IMR-90 (cell line): ENCODE measurements around the gene OLFM3. TPM values are rescaled to one million over a fixed set of nuclear protein-coding genes. Genes with fewer than 3 reads are reported as not detected.

ENCODE experiments used
- ATAC-seq: fragments of 200-7000 bp; cut with Tn5 transposase; 2 replicates; pipeline ENCODE4 v1.9.1; 2020; ENCODE audit warnings: low read depth, mild to moderate bottlenecking, moderate library complexity
- BruUV-seq: library from RNA; stranded (reverse); fragments of 400-500 nt; replicated peaks from 2 replicates; lab custom pipeline; 2021; lab: Mats Ljungman, UMichigan
- CTCF ChIA-PET: fragments of 300-600 bp; formaldehyde crosslinking; extraction: SDS; loops from one replicate; lab custom pipeline; 2021; ENCODE audit warnings: antibody characterized with exemption; lab: Yijun Ruan, JAX
- POLR2A ChIA-PET: fragments of 300-600 bp; sonication (Branson Sonifier 250); formaldehyde crosslinking; loops from one replicate; lab custom pipeline; 2022; ENCODE audit warnings: antibody characterized with exemption; ENCODE audit not compliant: unreplicated experiment; lab: Charles Lee
- DNase-seq: peaks from one replicate; pipeline ENCODE4 v3.0.0; 2013
- H2AFZ ChIP-seq: replicated peaks from 2 replicates; pipeline ENCODE3; 2013; ENCODE audit warnings: low read length, mild to moderate bottlenecking; ENCODE audit not compliant: poor library complexity
- H2AK5ac ChIP-seq: 2 replicates; pipeline ENCODE4 v1.6.1; 2013; ENCODE audit warnings: low read depth, low read length, inconsistent platforms
- H2AK9ac ChIP-seq: replicated peaks from 2 replicates; pipeline ENCODE3; 2013; ENCODE audit warnings: mild to moderate bottlenecking, low read depth, low read length, moderate library complexity; ENCODE audit not compliant: poor library complexity
- H2BK120ac ChIP-seq: 2 replicates; pipeline ENCODE4 v1.6.1; 2013; ENCODE audit warnings: low read depth, low read length, inconsistent platforms
- H2BK15ac ChIP-seq: 3 replicates; pipeline ENCODE4 v1.6.1; 2013; ENCODE audit warnings: low read depth, low read length, inconsistent platforms
- H2BK20ac ChIP-seq: 2 replicates; pipeline ENCODE4 v1.6.1; 2013; ENCODE audit warnings: low read depth, mild to moderate bottlenecking, inconsistent platforms, low read length, moderate library complexity
- H2BK5ac ChIP-seq: 2 replicates; pipeline ENCODE4 v1.6.1; 2013; ENCODE audit warnings: mild to moderate bottlenecking, low read depth, low read length, inconsistent platforms; ENCODE audit not compliant: poor library complexity, severe bottlenecking
- H3K14ac ChIP-seq: replicated peaks from 2 replicates; pipeline ENCODE4 v1.6.1; 2013; ENCODE audit warnings: low read depth, low read length, inconsistent platforms
- H3K18ac ChIP-seq: 2 replicates; pipeline ENCODE4 v1.6.1; 2013; ENCODE audit warnings: low read depth, low read length, control low read depth
- H3K23ac ChIP-seq: 2 replicates; pipeline ENCODE4 v1.6.1; 2013; ENCODE audit warnings: low read depth, low read length, inconsistent platforms
- H3K27ac ChIP-seq: 2 replicates; pipeline ENCODE4 v1.5.1; 2013; ENCODE audit warnings: mild to moderate bottlenecking, control low read depth, low read length; ENCODE audit not compliant: insufficient read depth
- H3K27me3 ChIP-seq: 2 replicates; pipeline ENCODE4 v1.6.1; 2013; ENCODE audit warnings: low read length; ENCODE audit not compliant: control insufficient read depth, insufficient read depth
- H3K36me3 ChIP-seq: 2 replicates; pipeline ENCODE4 v1.6.1; 2013; ENCODE audit warnings: low read length, mixed read lengths; ENCODE audit not compliant: control insufficient read depth, insufficient read depth
- H3K4ac ChIP-seq: 2 replicates; pipeline ENCODE4 v1.6.1; 2013; ENCODE audit warnings: low read depth, low read length, inconsistent platforms
- H3K4me1 ChIP-seq: 2 replicates; pipeline ENCODE4 v1.6.1; 2013; ENCODE audit warnings: low read length, mixed read lengths; ENCODE audit not compliant: control insufficient read depth, insufficient read depth
- H3K4me2 ChIP-seq: 2 replicates; pipeline ENCODE4 v1.6.1; 2013; ENCODE audit warnings: low read depth, mild to moderate bottlenecking, control low read depth, low read length, moderate library complexity
- H3K4me3 ChIP-seq: 2 replicates; pipeline ENCODE4 v1.5.1; 2013; ENCODE audit warnings: low read depth, mild to moderate bottlenecking, control low read depth, low read length, moderate library complexity; ENCODE audit not compliant: insufficient read depth
- H3K56ac ChIP-seq: 2 replicates; pipeline ENCODE4 v1.6.1; 2013; ENCODE audit warnings: low read length, inconsistent platforms; ENCODE audit not compliant: insufficient read depth; ENCODE audit errors: extremely low read depth
- H3K79me1 ChIP-seq, 2 experiments: 2 replicates each; pipeline ENCODE4 v1.6.1; 2013; ENCODE audit warnings: low read length in 2 of 2, inconsistent platforms in 1 of 2, low read depth in 1 of 2
- H3K9ac ChIP-seq: 2 replicates; pipeline ENCODE4 v1.6.1; 2013; ENCODE audit warnings: low read depth, low read length, control low read depth
- H3K9me1 ChIP-seq: 2 replicates; pipeline ENCODE4 v1.6.1; 2013; ENCODE audit warnings: low read length, inconsistent platforms; ENCODE audit not compliant: insufficient read depth
- H3K9me3 ChIP-seq: 2 replicates; pipeline ENCODE4 v1.6.1; 2013; ENCODE audit warnings: low read length; ENCODE audit not compliant: control insufficient read depth, insufficient read depth
- H4K20me1 ChIP-seq: 2 replicates; pipeline ENCODE4 v1.6.1; 2013; ENCODE audit warnings: low read length, inconsistent platforms; ENCODE audit not compliant: insufficient read depth
- H4K5ac ChIP-seq: 2 replicates; pipeline ENCODE4 v1.6.1; 2013; ENCODE audit warnings: mild to moderate bottlenecking, low read depth, low read length, control low read depth
- H4K8ac ChIP-seq, 2 experiments: 2 replicates each; pipeline ENCODE4 v1.6.1; 2013; ENCODE audit warnings: low read depth in 2 of 2, low read length in 2 of 2, control low read depth in 1 of 2, inconsistent platforms in 1 of 2
- H4K91ac ChIP-seq: 2 replicates; pipeline ENCODE4 v1.6.1; 2013; ENCODE audit warnings: low read depth, low read length, inconsistent platforms; ENCODE audit not compliant: insufficient read depth
- BHLHE40 ChIP-seq: fragments of 150-350 bp; IDR thresholded peaks from 2 replicates; pipeline ENCODE4 v1.6.1; 2016; ENCODE audit warnings: mild to moderate bottlenecking, low read depth, low read length
- CEBPB ChIP-seq: IDR thresholded peaks from 2 replicates; pipeline ENCODE4 v1.6.1; 2012; ENCODE audit warnings: low read depth, low read length, improper control_type of control experiment
- CHD1 ChIP-seq: IDR thresholded peaks from 2 replicates; pipeline ENCODE4 v1.6.1; 2012; ENCODE audit warnings: low read depth, low read length, improper control_type of control experiment
- FOS ChIP-seq: fragments of 150-350 bp; IDR thresholded peaks from 2 replicates; pipeline ENCODE4 v1.6.1; 2016; ENCODE audit warnings: low read depth, low read length
- MAFK ChIP-seq: IDR thresholded peaks from 2 replicates; pipeline ENCODE4 v1.6.1; 2012; ENCODE audit warnings: low read depth, low read length, improper control_type of control experiment
- MAZ ChIP-seq: IDR thresholded peaks from 2 replicates; pipeline ENCODE4 v1.6.1; 2012; ENCODE audit warnings: low read depth, mild to moderate bottlenecking, low read length, improper control_type of control experiment, moderate library complexity, borderline replicate concordance
- MXI1 ChIP-seq: IDR thresholded peaks from 2 replicates; pipeline ENCODE4 v1.6.1; 2012; ENCODE audit warnings: low read depth, mild to moderate bottlenecking, low read length, moderate library complexity, borderline replicate concordance
- NFE2L2 ChIP-seq: fragments of 150-350 bp; IDR thresholded peaks from 2 replicates; pipeline ENCODE4 v1.6.1; 2016; ENCODE audit warnings: low read depth, mild to moderate bottlenecking, low read length
- POLR2A ChIP-seq: IDR thresholded peaks from 2 replicates; pipeline ENCODE4 v1.6.1; 2012; ENCODE audit warnings: mild to moderate bottlenecking, low read depth, low read length
- RAD21 ChIP-seq: IDR thresholded peaks from 2 replicates; pipeline ENCODE4 v1.6.1; 2012; ENCODE audit warnings: low read length, improper control_type of control experiment
- RCOR1 ChIP-seq: IDR thresholded peaks from 2 replicates; pipeline ENCODE4 v1.6.1; 2012; ENCODE audit warnings: mild to moderate bottlenecking, low read length, improper control_type of control experiment; ENCODE audit not compliant: insufficient replicate concordance
- RFX5 ChIP-seq: IDR thresholded peaks from 2 replicates; pipeline ENCODE4 v1.8.0; 2012; ENCODE audit warnings: low read depth, mild to moderate bottlenecking, low read length, moderate library complexity
- SMC3 ChIP-seq: fragments of 150-350 bp; IDR thresholded peaks from 2 replicates; pipeline ENCODE4 v1.6.1; 2016; ENCODE audit warnings: low read depth, mild to moderate bottlenecking, antibody characterized with exemption, low read length, moderate library complexity
- WGBS, 2 experiments: methylation state at CpG; one replicate each; pipeline versions ENCODE4 v1.1.5 to v1.1.7; 2013; ENCODE audit warnings: missing lambda C conversion rate in 2 of 2; ENCODE audit not compliant: insufficient read length in 1 of 2; ENCODE audit errors: extremely low coverage in 2 of 2; 5-methylcytosine and 5-hydroxymethylcytosine counted together
- dilution Hi-C: fragments of 300-500 bp; cut with HindIII; formaldehyde crosslinking; loops from one replicate; pipeline ENCODE4 v1.14.3; 2018; ENCODE audit warnings: low sequenced_read_pairs; ENCODE audit not compliant: unreplicated experiment
- in situ Hi-C: fragments of 300-500 bp; cut with MboI; formaldehyde crosslinking; loops from 3 replicates; pipeline ENCODE4 v1.14.3; 2019; ENCODE audit warnings: low sequenced_read_pairs, inconsistent platforms, mixed read lengths
- intact Hi-C: fragments of 100-400 bp; cut with micrococcal nuclease; formaldehyde crosslinking; loops from 2 replicates; pipeline ENCODE4 v1.10.0; 2022
- polyA plus RNA-seq, 3 experiments: library from polyadenylated mRNA; depleted of rRNA; stranded (reverse); fragments of >200 nt; gene quantifications; 2 replicates each; pipeline ENCODE4 v1.2.3, GENCODE V29; 2012; ENCODE audit warnings: low replicate concordance in 1 of 3
- total RNA-seq: library from RNA; depleted of rRNA; stranded (reverse); fragments of >200 nt; gene quantifications from 2 replicates; pipeline ENCODE4 v1.2.3, GENCODE V29; 2012
- TF ChIP-seq, protein P1 (sequence below): fragments of 150-350 bp; IDR thresholded peaks from 2 replicates; pipeline ENCODE4 v1.6.1; 2016; ENCODE audit warnings: low read depth, mild to moderate bottlenecking, low read length, moderate library complexity, borderline replicate concordance
- TF ChIP-seq, protein P2 (sequence below): fragments of 150-350 bp; IDR thresholded peaks from 2 replicates; pipeline ENCODE4 v1.6.1; 2017; ENCODE audit warnings: mild to moderate bottlenecking, antibody characterized with exemption, low read length, low read depth
- TF ChIP-seq, protein P3 (sequence below): conservative IDR thresholded peaks from 2 replicates; pipeline ENCODE4 v1.5.1; 2012; ENCODE audit warnings: mild to moderate bottlenecking, low read depth, low read length, improper control_type of control experiment

OLFM3 gene
- total and polyA plus RNA-seq, 2 of the 4 experiments (the other 2 are of a cell fraction): not detected

DNA sequence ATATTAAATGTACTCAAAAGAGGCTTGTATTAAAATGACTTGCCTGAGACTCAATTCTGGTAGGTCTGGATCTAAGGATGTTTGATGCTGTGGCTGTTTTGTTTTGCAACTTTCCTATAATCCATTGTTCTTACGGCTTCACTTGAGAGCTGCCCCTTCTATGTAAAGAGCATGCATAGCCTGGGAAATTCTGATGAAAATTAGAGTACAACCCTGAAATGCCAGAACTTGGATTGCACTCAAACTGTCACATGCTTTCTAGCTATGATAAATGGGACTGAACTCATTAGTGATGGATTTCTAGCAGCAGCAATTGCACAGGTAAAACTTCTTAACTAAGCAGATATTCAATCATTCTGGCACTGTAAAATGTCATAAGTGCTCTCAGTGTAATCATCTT is 67.9 kb downstream of the OLFM3 start:
- Histone ChIP-seq H2BK120ac (no peak overlapping the region), H2BK20ac (no peak overlapping the region), H2AK5ac (no peak overlapping the region), H4K5ac (no peak overlapping the region), H3K27me3 (no peaks in the 10 kb centered on the region), H3K4me2 (no peak overlapping the region), H4K91ac (no peak overlapping the region), H3K79me1 (no peaks in the 10 kb centered on the region), H4K8ac (no peak overlapping the region), H4K20me1 (no peaks in the 10 kb centered on the region), H3K14ac (no peak overlapping the region), H3K9me3 (no peaks in the 10 kb centered on the region), H3K9me1 (no peaks in the 10 kb centered on the region), H3K18ac (no peak overlapping the region), H3K9ac (no peak overlapping the region), H2BK5ac (no peak overlapping the region), H3K4ac (no peak overlapping the region), H3K56ac (no peak overlapping the region), H3K27ac (no peak overlapping the region), H3K4me3 (no peak overlapping the region), H3K36me3 (no peaks in the 10 kb centered on the region), H3K23ac (no peak overlapping the region), H2AFZ (no peak overlapping the region), H3K4me1 (no peaks in the 10 kb centered on the region), H2BK15ac (no peak overlapping the region), H2AK9ac (no peak overlapping the region)
- DNase-seq: no peak
- ATAC-seq: no peak
- in situ Hi-C loops (no loop called here), intact Hi-C loops (no loop called here), dilution Hi-C loops (no loop called here)
- POLR2A ChIA-PET: no interaction called here
- CTCF ChIA-PET: no interaction called here
- no CpG with 5 or more reads among the region's 1 CpG for WGBS, 2 experiments
- TF ChIP-seq MAFK (no peak), RFX5 (no peak), FOS (no peak), RAD21 (no peak), RCOR1 (no peak), SMC3 (no peak), MXI1 (no peak), BHLHE40 (no peak), NFE2L2 (no peak), MAZ (no peak), CHD1 (no peak), CEBPB (no peak), POLR2A (no peak)
- TF ChIP-seq, protein P1, sequence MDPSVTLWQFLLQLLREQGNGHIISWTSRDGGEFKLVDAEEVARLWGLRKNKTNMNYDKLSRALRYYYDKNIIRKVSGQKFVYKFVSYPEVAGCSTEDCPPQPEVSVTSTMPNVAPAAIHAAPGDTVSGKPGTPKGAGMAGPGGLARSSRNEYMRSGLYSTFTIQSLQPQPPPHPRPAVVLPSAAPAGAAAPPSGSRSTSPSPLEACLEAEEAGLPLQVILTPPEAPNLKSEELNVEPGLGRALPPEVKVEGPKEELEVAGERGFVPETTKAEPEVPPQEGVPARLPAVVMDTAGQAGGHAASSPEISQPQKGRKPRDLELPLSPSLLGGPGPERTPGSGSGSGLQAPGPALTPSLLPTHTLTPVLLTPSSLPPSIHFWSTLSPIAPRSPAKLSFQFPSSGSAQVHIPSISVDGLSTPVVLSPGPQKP: no peak
- TF ChIP-seq, protein P2, sequence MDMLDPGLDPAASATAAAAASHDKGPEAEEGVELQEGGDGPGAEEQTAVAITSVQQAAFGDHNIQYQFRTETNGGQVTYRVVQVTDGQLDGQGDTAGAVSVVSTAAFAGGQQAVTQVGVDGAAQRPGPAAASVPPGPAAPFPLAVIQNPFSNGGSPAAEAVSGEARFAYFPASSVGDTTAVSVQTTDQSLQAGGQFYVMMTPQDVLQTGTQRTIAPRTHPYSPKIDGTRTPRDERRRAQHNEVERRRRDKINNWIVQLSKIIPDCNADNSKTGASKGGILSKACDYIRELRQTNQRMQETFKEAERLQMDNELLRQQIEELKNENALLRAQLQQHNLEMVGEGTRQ: no peak
- TF ChIP-seq, protein P3, sequence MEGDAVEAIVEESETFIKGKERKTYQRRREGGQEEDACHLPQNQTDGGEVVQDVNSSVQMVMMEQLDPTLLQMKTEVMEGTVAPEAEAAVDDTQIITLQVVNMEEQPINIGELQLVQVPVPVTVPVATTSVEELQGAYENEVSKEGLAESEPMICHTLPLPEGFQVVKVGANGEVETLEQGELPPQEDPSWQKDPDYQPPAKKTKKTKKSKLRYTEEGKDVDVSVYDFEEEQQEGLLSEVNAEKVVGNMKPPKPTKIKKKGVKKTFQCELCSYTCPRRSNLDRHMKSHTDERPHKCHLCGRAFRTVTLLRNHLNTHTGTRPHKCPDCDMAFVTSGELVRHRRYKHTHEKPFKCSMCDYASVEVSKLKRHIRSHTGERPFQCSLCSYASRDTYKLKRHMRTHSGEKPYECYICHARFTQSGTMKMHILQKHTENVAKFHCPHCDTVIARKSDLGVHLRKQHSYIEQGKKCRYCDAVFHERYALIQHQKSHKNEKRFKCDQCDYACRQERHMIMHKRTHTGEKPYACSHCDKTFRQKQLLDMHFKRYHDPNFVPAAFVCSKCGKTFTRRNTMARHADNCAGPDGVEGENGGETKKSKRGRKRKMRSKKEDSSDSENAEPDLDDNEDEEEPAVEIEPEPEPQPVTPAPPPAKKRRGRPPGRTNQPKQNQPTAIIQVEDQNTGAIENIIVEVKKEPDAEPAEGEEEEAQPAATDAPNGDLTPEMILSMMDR: no peak
- no TSS peak for BruUV-seq
